Astrocyte (in vitro differentiated cells and primary cell): Measurements from ENCODE around the gene BLVRA. TPM values are rescaled to one million over a fixed set of nuclear protein-coding genes. Genes with fewer than 3 reads are reported as not detected.
A peak's percentile ranks its signal among the peaks of the same experiment; 100 is the strongest.

ENCODE experiments used
- DNase-seq: peaks from one replicate; pipeline ENCODE4 v3.0.0-alpha.2; 2010; ENCODE audit warnings: low read depth
- FAIRE-seq: peaks from 2 replicates; lab custom pipeline; 2011; peaks lifted over from hg19 to GRCh38; lab: Jason Lieb, UNC
- H2AFZ ChIP-seq: 2 replicates; pipeline ENCODE4 v1.6.0; 2012; ENCODE audit warnings: low read depth, low read length, inconsistent platforms
- H3K27ac ChIP-seq: 2 replicates; pipeline ENCODE4 v1.5.1; 2011; ENCODE audit warnings: low read depth, low read length, inconsistent platforms
- H3K27me3 ChIP-seq: 2 replicates; pipeline ENCODE4 v1.6.0; 2011; ENCODE audit warnings: low read length, inconsistent platforms; ENCODE audit not compliant: insufficient read depth
- H3K36me3 ChIP-seq: 2 replicates; pipeline ENCODE4 v1.5.1; 2011; ENCODE audit warnings: low read length, inconsistent platforms; ENCODE audit not compliant: insufficient read depth
- H3K4me1 ChIP-seq: 2 replicates; pipeline ENCODE4 v1.5.1; 2011; ENCODE audit warnings: low read length, inconsistent platforms; ENCODE audit not compliant: insufficient read depth
- H3K4me2 ChIP-seq: 2 replicates; pipeline ENCODE4 v1.6.0; 2012; ENCODE audit warnings: low read length, inconsistent platforms
- H3K4me3 ChIP-seq: 2 replicates; pipeline ENCODE4 v1.5.1; 2011; ENCODE audit warnings: low read depth, mild to moderate bottlenecking, low read length, inconsistent platforms; ENCODE audit not compliant: insufficient read depth
- H3K79me2 ChIP-seq: 2 replicates; pipeline ENCODE4 v1.6.0; 2012; ENCODE audit warnings: mild to moderate bottlenecking, low read length, inconsistent platforms; ENCODE audit not compliant: insufficient read depth
- H3K9ac ChIP-seq: 2 replicates; pipeline ENCODE4 v1.6.0; 2012; ENCODE audit warnings: mild to moderate bottlenecking, low read length, inconsistent platforms
- H3K9me3 ChIP-seq: 2 replicates; pipeline ENCODE4 v1.5.1; 2012; ENCODE audit warnings: low read depth, mild to moderate bottlenecking, low read length, inconsistent platforms; ENCODE audit not compliant: insufficient read depth
- H4K20me1 ChIP-seq: 2 replicates; pipeline ENCODE4 v1.6.0; 2012; ENCODE audit warnings: low read length, inconsistent platforms; ENCODE audit not compliant: insufficient read depth
- H3K27ac Mint-ChIP-seq: one replicate; pipeline ENCODE4 v1.8.0; 2021; ENCODE audit warnings: mild to moderate bottlenecking, mixed read lengths; ENCODE audit not compliant: unreplicated experiment
- H3K27me3 Mint-ChIP-seq: one replicate; pipeline ENCODE4 v1.8.0; 2021; ENCODE audit warnings: low read depth, mixed read lengths; ENCODE audit not compliant: unreplicated experiment
- H3K36me3 Mint-ChIP-seq: one replicate; pipeline ENCODE4 v1.8.0; 2021; ENCODE audit warnings: low read depth, mixed read lengths; ENCODE audit not compliant: unreplicated experiment
- H3K4me1 Mint-ChIP-seq: one replicate; pipeline ENCODE4 v1.8.0; 2021; ENCODE audit warnings: low read depth, mixed read lengths; ENCODE audit not compliant: unreplicated experiment
- H3K4me3 Mint-ChIP-seq: one replicate; pipeline ENCODE4 v1.8.0; 2021; ENCODE audit warnings: mild to moderate bottlenecking, moderate library complexity, mixed read lengths; ENCODE audit not compliant: unreplicated experiment
- H3K9me3 Mint-ChIP-seq: one replicate; pipeline ENCODE4 v1.8.0; 2021; ENCODE audit warnings: mild to moderate bottlenecking, mixed read lengths; ENCODE audit not compliant: unreplicated experiment
- CTCF ChIP-seq: IDR thresholded peaks from 2 replicates; pipeline ENCODE4 v1.5.1; 2011; ENCODE audit warnings: low read depth, mild to moderate bottlenecking, inconsistent platforms, low read length, moderate library complexity; ENCODE audit not compliant: insufficient read depth
- EZH2 ChIP-seq: IDR thresholded peaks from 2 replicates; pipeline ENCODE4 v1.6.1; 2012; ENCODE audit warnings: mild to moderate bottlenecking, low read length, inconsistent platforms; ENCODE audit not compliant: insufficient read depth
- total RNA-seq: library from RNA; stranded (reverse); gene quantifications from 2 replicates; pipeline ENCODE4 v1.2.1, GENCODE V29; 2021

Gene BLVRA
- total RNA-seq, 1 donor from 2014 or later = 48.9 TPM

- H3K27me3 Mint-ChIP-seq = no peaks in the 10 kb centered on the region
- FAIRE-seq (no peak), DNase-seq (no peak)
- H3K36me3 Mint-ChIP-seq = peaks cover 5% of the 10 kb centered on the region
- no peaks in the 10 kb centered on the region for H3K27me3 ChIP-seq
- H3K79me2 ChIP-seq = peaks cover 5% of the 10 kb centered on the region
- peaks cover 24% of the 10 kb centered on the region for H3K4me1 Mint-ChIP-seq
- TF ChIP-seq EZH2 = no peak
- TF ChIP-seq CTCF = no peak
- H3K4me2 ChIP-seq = no peak overlapping the region
- no peaks in the 10 kb centered on the region for H3K36me3 ChIP-seq
- H3K9ac ChIP-seq = no peak overlapping the region
- H3K27ac ChIP-seq = no peak overlapping the region
- H3K27ac Mint-ChIP-seq = peak overlapping the region; percentile 8
- H3K9me3 ChIP-seq = no peaks in the 10 kb centered on the region
- H3K4me1 ChIP-seq = peaks cover 3% of the 10 kb centered on the region
- H3K4me3 ChIP-seq = no peak overlapping the region
- peaks cover 26% of the 10 kb centered on the region for H4K20me1 ChIP-seq
- H3K4me3 Mint-ChIP-seq = no peak overlapping the region
- no peaks in the 10 kb centered on the region for H3K9me3 Mint-ChIP-seq
- no peak overlapping the region for H2AFZ ChIP-seq
Observed at GRCh38 chr7:43764039-43764761, 5.7 kb downstream of the BLVRA start.

GRCh38 chr7:43764807-43765491, 6.5 kb downstream of the BLVRA start:
- Histone ChIP-seq H3K27ac (no peak overlapping the region), H3K27me3 (no peaks in the 10 kb centered on the region), H3K9me3 (no peaks in the 10 kb centered on the region), H4K20me1 (peaks cover 28% of the 10 kb centered on the region), H2AFZ (no peak overlapping the region), H3K9ac (no peak overlapping the region), H3K36me3 (no peaks in the 10 kb centered on the region), H3K4me3 (no peak overlapping the region), H3K4me1 (no peaks in the 10 kb centered on the region), H3K79me2 (peaks cover 5% of the 10 kb centered on the region), H3K4me2 (no peak overlapping the region)
- peak overlapping the region; percentile 8 for H3K27ac Mint-ChIP-seq
- no peaks in the 10 kb centered on the region for H3K9me3 Mint-ChIP-seq
- H3K4me3 Mint-ChIP-seq = no peak overlapping the region
- H3K27me3 Mint-ChIP-seq = no peaks in the 10 kb centered on the region
- peak; percentile 31 for DNase-seq
- FAIRE-seq = no peak
- H3K4me1 Mint-ChIP-seq = peaks cover 24% of the 10 kb centered on the region
- H3K36me3 Mint-ChIP-seq = peaks cover 7% of the 10 kb centered on the region
- TF ChIP-seq EZH2 (no peak), CTCF (no peak)

GRCh38 chr7:43766564-43766963, 8.1 kb downstream of the BLVRA start:
- Histone ChIP-seq H3K4me2 (no peak overlapping the region), H3K9me3 (no peaks in the 10 kb centered on the region), H3K9ac (no peak overlapping the region), H2AFZ (no peak overlapping the region), H3K4me1 (no peaks in the 10 kb centered on the region), H3K27me3 (no peaks in the 10 kb centered on the region), H3K79me2 (no peaks in the 10 kb centered on the region), H3K36me3 (no peaks in the 10 kb centered on the region), H4K20me1 (peaks cover 36% of the 10 kb centered on the region), H3K27ac (no peak overlapping the region), H3K4me3 (no peak overlapping the region)
- no peak for DNase-seq
- no peak overlapping the region for H3K4me3 Mint-ChIP-seq
- no peak for TF ChIP-seq EZH2
- H3K36me3 Mint-ChIP-seq = peaks cover 11% of the 10 kb centered on the region
- no peak for FAIRE-seq
- no peak overlapping the region for H3K27ac Mint-ChIP-seq
- H3K27me3 Mint-ChIP-seq = no peaks in the 10 kb centered on the region
- no peaks in the 10 kb centered on the region for H3K9me3 Mint-ChIP-seq
- H3K4me1 Mint-ChIP-seq = peaks cover 24% of the 10 kb centered on the region
